ENCODE data around the gene ZAP70. TPM values are rescaled to one million over a fixed set of nuclear protein-coding genes. Genes with fewer than 3 reads are reported as not detected.

Gene ZAP70
- total and polyA plus RNA-seq, 4 donors = 0.40 to 2.1 (median 1.9) TPM

DNA sequence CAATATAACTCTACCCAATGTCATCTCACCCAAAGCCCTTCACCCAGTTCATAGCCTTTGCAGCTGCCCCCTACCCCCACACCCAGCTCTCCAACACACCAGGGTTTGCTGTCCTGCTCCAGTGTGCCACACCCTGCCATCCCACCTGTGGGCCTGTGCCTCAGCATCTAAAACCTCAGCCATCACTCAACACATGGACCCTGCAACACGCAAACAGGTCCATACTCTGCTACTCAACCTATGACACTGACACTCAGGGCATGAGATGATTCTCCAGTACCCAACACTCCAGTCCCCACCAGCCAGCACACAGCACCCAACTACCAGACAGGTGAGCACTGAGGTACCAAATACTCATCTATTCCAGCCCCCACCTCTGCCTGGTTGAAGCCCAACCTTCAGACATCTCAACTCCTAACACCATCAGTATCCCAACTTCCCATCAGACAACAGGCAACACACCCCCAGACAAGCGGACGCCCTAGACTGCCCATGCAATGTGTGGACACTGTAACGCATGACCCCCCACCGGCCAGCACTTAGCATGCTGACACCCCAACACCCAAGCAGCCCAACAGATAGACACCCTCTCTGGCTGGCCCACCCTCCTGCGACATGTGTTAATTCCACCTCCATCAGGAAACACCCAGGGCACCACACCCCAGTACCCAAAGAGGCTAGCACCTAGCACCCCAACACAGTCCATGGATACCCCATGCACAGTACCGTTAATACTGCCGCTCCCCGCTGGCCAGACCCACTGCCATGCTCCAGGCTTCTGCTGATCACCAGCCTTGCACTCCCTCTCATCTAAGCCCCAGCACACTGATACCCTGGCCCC lies 25.0 kb downstream of the ZAP70 start:
- Histone ChIP-seq H3K4me1 (ENCODE audit: control insufficient read depth, insufficient read depth, low read length) (no peaks in the 10 kb centered on the region), H3K27me3 (ENCODE audit: control insufficient read depth, insufficient read depth, low read length) (no peaks in the 10 kb centered on the region), H3K27ac (ENCODE audit: low read depth, low read length) (no peak overlapping the region), H3K4me3 (ENCODE audit: low read depth, low read length) (no peak overlapping the region), H3K36me3 (ENCODE audit: control insufficient read depth, insufficient read depth, low read length) (no peaks in the 10 kb centered on the region), H3K9me3 (ENCODE audit: control insufficient read depth, insufficient read depth, low read length) (no peaks in the 10 kb centered on the region)
- DNase-seq (ENCODE audit: low read depth in 4 of 6, low spot score in 6 of 6) = no peak
- 95% methylated on average over 9 of the region's 9 CpGs for whole genome bisulfite sequencing (ENCODE audit: insufficient coverage)

DNA sequence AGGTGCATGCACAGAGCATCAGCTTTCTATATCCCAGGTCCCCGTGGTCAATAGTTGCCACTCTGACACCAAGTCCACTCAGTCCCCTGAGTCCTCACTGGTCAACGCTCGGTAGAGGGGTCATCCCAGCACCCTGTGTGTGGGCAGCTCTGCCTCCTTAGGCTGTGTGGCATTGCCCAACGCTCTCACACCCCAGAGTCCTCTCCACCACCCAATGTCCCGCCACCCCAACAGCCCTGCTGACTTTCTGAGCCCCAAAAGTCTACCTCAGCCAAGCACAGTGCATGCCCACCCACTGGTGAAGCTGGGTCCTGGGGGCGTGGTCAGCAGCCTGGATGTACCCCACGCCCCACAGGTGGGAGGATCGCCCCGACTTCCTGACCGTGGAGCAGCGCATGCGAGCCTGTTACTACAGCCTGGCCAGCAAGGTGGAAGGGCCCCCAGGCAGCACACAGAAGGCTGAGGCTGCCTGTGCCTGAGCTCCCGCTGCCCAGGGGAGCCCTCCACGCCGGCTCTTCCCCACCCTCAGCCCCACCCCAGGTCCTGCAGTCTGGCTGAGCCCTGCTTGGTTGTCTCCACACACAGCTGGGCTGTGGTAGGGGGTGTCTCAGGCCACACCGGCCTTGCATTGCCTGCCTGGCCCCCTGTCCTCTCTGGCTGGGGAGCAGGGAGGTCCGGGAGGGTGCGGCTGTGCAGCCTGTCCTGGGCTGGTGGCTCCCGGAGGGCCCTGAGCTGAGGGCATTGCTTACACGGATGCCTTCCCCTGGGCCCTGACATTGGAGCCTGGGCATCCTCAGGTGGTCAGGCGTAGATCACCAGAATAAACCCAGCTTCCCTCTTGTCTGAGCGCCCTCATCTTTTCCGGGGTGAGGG lies 25.9 kb downstream of the ZAP70 start:
- DNase-seq (ENCODE audit: low read depth in 4 of 6, low spot score in 6 of 6) = no peak
- no peak overlapping the region for H3K27ac ChIP-seq (ENCODE audit: low read depth, low read length)
- 91% methylated on average over 21 of the region's 23 CpGs for WGBS (ENCODE audit: insufficient coverage)

DNA sequence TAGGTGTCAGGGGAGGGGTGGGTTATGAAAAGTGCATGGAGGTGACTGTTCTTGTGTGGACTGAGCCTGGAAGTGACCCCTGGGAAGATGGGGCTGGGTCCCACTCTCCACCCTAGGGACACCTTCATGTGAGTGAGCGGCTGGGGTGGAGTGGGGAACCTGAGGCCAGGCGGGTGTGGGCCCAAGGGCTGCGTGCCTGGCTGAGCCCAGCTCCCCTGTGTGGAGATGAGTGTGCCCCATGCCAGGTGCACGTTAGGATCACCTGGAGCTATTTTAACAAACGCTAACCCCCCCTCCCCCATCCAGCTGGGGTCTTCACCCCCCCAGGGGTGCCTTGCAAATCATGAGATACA lies 26.5 kb downstream of the ZAP70 start:
- Histone ChIP-seq H3K4me1 (ENCODE audit: control insufficient read depth, insufficient read depth, low read length) (no peaks in the 10 kb centered on the region), H3K27ac (ENCODE audit: low read depth, low read length) (no peak overlapping the region), H3K4me3 (ENCODE audit: low read depth, low read length) (no peak overlapping the region), H3K9me3 (ENCODE audit: control insufficient read depth, insufficient read depth, low read length) (no peaks in the 10 kb centered on the region), H3K36me3 (ENCODE audit: control insufficient read depth, insufficient read depth, low read length) (peaks cover 4% of the 10 kb centered on the region), H3K27me3 (ENCODE audit: control insufficient read depth, insufficient read depth, low read length) (no peaks in the 10 kb centered on the region)
- no peak for DNase-seq (ENCODE audit: low read depth in 4 of 6, low spot score in 6 of 6)
- WGBS (ENCODE audit: insufficient coverage) = no CpG with 5 or more reads among the region's 5 CpGs

More for the DNA sequence above, 25.9 kb downstream of the ZAP70 start:
- no peak overlapping the region for H3K4me3 ChIP-seq (ENCODE audit: low read depth, low read length)
- peaks cover 4% of the 10 kb centered on the region for H3K36me3 ChIP-seq (ENCODE audit: control insufficient read depth, insufficient read depth, low read length)
- H3K9me3 ChIP-seq (ENCODE audit: control insufficient read depth, insufficient read depth, low read length) = no peaks in the 10 kb centered on the region
- no peaks in the 10 kb centered on the region for H3K27me3 ChIP-seq (ENCODE audit: control insufficient read depth, insufficient read depth, low read length)
- no peaks in the 10 kb centered on the region for H3K4me1 ChIP-seq (ENCODE audit: control insufficient read depth, insufficient read depth, low read length)

DNA sequence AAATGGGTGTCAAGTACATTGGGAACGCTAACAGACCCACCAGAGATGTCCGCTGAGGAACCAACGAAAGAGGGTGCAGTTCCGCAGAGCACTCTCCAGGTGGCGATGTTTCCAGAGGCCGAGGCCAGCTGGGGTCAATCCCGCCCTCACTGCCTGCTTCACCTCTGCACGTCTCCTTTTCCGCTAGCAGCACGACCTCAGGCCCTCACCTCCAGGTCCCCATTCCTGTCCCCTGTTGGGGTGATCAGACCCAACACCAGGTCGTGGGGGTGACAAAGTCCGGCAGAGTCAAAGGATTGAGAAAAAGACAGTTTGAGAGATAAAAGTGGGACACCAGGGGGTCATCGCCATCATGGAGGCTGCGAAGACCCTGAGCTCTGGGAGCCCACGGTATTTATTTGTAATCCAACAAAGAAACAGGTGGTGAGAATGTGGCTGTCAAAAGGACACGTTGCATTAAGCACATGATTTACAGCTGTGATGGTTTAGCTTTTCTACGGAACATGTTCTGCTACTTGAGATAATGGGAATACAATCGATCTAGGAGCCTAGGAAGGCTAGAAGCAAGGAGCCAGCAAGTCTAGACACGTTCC lies 27.3 kb downstream of the ZAP70 start:
- Histone ChIP-seq H3K9me3 (ENCODE audit: control insufficient read depth, insufficient read depth, low read length) (no peaks in the 10 kb centered on the region), H3K27me3 (ENCODE audit: control insufficient read depth, insufficient read depth, low read length) (no peaks in the 10 kb centered on the region), H3K4me1 (ENCODE audit: control insufficient read depth, insufficient read depth, low read length) (no peaks in the 10 kb centered on the region), H3K4me3 (ENCODE audit: low read depth, low read length) (no peak overlapping the region), H3K27ac (ENCODE audit: low read depth, low read length) (no peak overlapping the region), H3K36me3 (ENCODE audit: control insufficient read depth, insufficient read depth, low read length) (peaks cover 4% of the 10 kb centered on the region)
- DNase-seq (ENCODE audit: low read depth in 4 of 6, low spot score in 6 of 6) = peak in 1 of 6 donors; percentile 48
- 36% methylated on average over 16 of the region's 19 CpGs for WGBS (ENCODE audit: insufficient coverage)

DNA sequence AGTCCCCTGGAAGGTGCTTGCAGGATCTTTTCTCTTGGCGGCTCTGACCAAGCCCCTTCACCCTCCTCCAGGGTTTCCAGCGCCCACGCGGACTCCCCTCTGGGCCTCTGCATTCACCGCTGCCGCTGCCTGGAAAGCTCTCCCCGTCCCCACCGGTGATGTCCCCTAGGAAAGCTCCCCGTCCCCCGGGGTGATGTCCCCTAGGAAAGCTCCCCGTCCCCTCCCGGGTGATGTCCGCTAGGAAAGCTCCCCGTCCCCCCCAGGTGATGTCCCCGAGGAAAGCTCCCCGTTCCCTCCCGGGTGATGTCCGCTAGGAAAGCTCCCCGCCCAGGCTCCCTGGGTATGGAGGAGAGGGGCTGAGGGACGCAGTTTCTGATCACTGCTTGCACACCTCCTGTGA lies 27.9 kb downstream of the ZAP70 start:
- Histone ChIP-seq H3K36me3 (ENCODE audit: control insufficient read depth, insufficient read depth, low read length) (peaks cover 4% of the 10 kb centered on the region), H3K4me1 (ENCODE audit: control insufficient read depth, insufficient read depth, low read length) (no peaks in the 10 kb centered on the region), H3K27me3 (ENCODE audit: control insufficient read depth, insufficient read depth, low read length) (no peaks in the 10 kb centered on the region), H3K9me3 (ENCODE audit: control insufficient read depth, insufficient read depth, low read length) (no peaks in the 10 kb centered on the region), H3K27ac (ENCODE audit: low read depth, low read length) (no peak overlapping the region), H3K4me3 (ENCODE audit: low read depth, low read length) (no peak overlapping the region)
- 96% methylated on average over 13 of the region's 20 CpGs for WGBS (ENCODE audit: insufficient coverage)
- DNase-seq (ENCODE audit: low read depth in 4 of 6, low spot score in 6 of 6) = no peak

DNA sequence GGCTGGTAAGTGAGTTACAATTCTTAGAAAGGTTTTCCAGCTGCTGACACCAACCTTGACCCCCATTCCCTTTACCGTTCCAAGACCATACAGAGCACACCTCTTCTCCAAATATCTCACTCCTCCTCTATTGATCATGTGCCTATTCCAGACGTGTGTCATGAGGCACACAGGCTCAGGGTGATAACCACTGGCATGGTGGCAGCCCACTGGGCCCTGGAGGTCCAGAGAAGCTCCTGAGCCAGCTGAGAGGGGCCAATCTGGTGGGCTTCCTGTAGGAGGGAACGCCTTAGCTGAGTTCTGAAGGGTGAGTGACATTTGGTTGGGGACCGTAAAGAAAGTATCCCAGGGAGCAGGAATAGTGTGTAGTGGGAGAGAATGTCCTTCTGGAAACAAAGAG lies 28.3 kb downstream of the ZAP70 start:
- no peaks in the 10 kb centered on the region for H3K27me3 ChIP-seq (ENCODE audit: control insufficient read depth, insufficient read depth, low read length)
- no peak overlapping the region for H3K4me3 ChIP-seq (ENCODE audit: low read depth, low read length)
- H3K36me3 ChIP-seq (ENCODE audit: control insufficient read depth, insufficient read depth, low read length) = peaks cover 4% of the 10 kb centered on the region
- H3K4me1 ChIP-seq (ENCODE audit: control insufficient read depth, insufficient read depth, low read length) = no peaks in the 10 kb centered on the region
- H3K9me3 ChIP-seq (ENCODE audit: control insufficient read depth, insufficient read depth, low read length) = no peaks in the 10 kb centered on the region
- DNase-seq (ENCODE audit: low read depth in 4 of 6, low spot score in 6 of 6) = no peak
- no peak overlapping the region for H3K27ac ChIP-seq (ENCODE audit: low read depth, low read length)
- 80% methylated on average over 3 of the region's 4 CpGs for WGBS (ENCODE audit: insufficient coverage)

DNA sequence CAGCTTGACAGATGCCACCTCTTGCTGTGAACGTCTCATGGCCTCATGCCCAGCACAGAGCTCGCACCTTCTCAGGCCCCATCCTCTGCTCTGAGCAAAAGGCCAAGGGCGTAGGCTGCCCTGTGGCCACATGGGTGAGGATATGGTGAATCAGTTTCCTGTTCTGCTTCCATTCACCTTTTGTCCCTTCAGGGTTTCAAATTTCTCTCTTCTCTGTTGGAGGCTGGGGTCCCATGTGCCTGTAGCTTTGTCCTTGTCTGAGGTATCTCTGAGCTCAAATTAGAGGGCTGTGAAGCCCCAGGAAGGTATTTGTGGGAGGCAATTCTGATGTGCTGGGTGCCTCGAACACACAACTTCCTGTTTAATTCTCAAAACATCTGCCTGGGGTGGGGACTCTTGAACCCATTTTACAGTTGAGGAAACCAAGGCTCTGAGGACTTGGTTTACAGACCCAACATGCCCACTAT lies 29.0 kb downstream of the ZAP70 start:
- no peaks in the 10 kb centered on the region for H3K9me3 ChIP-seq (ENCODE audit: control insufficient read depth, insufficient read depth, low read length)
- 83% methylated on average over 2 of the region's 4 CpGs for WGBS (ENCODE audit: insufficient coverage)
- H3K4me3 ChIP-seq (ENCODE audit: low read depth, low read length) = no peak overlapping the region
- H3K4me1 ChIP-seq (ENCODE audit: control insufficient read depth, insufficient read depth, low read length) = no peaks in the 10 kb centered on the region
- no peak for DNase-seq (ENCODE audit: low read depth in 4 of 6, low spot score in 6 of 6)
- H3K36me3 ChIP-seq (ENCODE audit: control insufficient read depth, insufficient read depth, low read length) = peaks cover 4% of the 10 kb centered on the region
- no peak overlapping the region for H3K27ac ChIP-seq (ENCODE audit: low read depth, low read length)
- H3K27me3 ChIP-seq (ENCODE audit: control insufficient read depth, insufficient read depth, low read length) = no peaks in the 10 kb centered on the region

DNA sequence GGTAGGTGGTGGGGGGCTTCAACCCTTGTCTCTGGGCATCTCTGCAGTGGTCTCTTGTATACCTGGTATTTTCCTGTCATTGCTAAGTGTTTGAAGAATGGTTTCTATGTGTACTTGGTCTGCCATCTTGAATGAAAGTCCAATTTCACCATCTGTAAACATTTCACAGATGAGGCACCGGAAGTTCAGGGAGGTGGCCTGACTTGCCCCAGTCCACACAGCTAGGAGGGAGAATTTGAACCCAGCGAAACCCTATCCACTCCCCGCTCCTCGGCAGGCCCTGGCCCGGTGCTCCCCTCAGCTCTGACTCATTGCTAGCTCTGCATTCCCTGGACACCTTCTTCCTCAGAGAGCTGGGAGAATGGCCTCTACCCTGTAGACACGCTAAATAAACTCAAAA lies 30.5 kb downstream of the ZAP70 start:
- H3K27ac ChIP-seq (ENCODE audit: low read depth, low read length) = no peak overlapping the region
- H3K4me3 ChIP-seq (ENCODE audit: low read depth, low read length) = no peak overlapping the region
- H3K4me1 ChIP-seq (ENCODE audit: control insufficient read depth, insufficient read depth, low read length) = peaks cover 3% of the 10 kb centered on the region
- peaks cover 4% of the 10 kb centered on the region for H3K36me3 ChIP-seq (ENCODE audit: control insufficient read depth, insufficient read depth, low read length)
- WGBS (ENCODE audit: insufficient coverage) = 97% methylated on average over 5 of the region's 6 CpGs
- no peak for DNase-seq (ENCODE audit: low read depth in 4 of 6, low spot score in 6 of 6)
- no peaks in the 10 kb centered on the region for H3K9me3 ChIP-seq (ENCODE audit: control insufficient read depth, insufficient read depth, low read length)
- no peaks in the 10 kb centered on the region for H3K27me3 ChIP-seq (ENCODE audit: control insufficient read depth, insufficient read depth, low read length)

DNA sequence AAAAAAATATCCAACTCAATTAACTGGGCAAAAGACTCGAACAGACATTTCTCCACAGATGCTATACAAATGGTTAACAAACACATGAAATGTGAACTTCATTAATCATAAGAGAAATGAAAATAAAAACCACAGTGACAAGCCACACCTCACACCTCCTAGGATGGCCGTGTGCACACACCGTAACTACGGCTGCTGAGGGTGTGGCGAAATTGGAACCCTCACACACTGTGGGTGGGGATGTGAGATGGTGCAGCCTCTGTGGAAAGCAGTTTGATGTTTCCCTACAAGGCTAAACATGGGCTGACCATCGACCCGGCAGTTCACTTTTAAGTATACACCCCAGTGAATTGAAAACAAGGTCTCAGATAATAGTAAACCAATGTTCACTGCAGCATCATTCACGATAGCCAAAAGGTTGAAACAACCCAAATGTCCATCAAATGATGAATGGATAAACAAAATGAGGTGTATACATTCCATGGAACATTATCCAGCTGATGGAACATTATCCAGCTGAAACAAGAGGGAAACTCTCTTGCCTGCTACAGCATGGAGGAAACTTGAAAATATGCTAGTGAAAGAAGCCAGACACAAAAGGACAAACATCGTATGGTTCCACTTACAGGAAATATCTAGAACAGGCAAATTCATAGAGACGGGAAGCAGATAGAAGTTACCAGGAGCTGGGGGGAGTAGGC lies 32.2 kb downstream of the ZAP70 start:
- Histone ChIP-seq H3K36me3 (ENCODE audit: control insufficient read depth, insufficient read depth, low read length) (peaks cover 4% of the 10 kb centered on the region), H3K4me1 (ENCODE audit: control insufficient read depth, insufficient read depth, low read length) (peaks cover 3% of the 10 kb centered on the region), H3K27ac (ENCODE audit: low read depth, low read length) (no peak overlapping the region), H3K4me3 (ENCODE audit: low read depth, low read length) (no peak overlapping the region), H3K9me3 (ENCODE audit: control insufficient read depth, insufficient read depth, low read length) (no peaks in the 10 kb centered on the region), H3K27me3 (ENCODE audit: control insufficient read depth, insufficient read depth, low read length) (no peaks in the 10 kb centered on the region)
- DNase-seq (ENCODE audit: low read depth in 4 of 6, low spot score in 6 of 6) = no peak
- 100% methylated on average over 2 of the region's 10 CpGs for WGBS (ENCODE audit: insufficient coverage)
